Stimulated activated CD4-positive, alpha-beta T cell treated with anti-CD3 and anti-CD28 coated beads, TNF-alpha, amount 100 ng/mL, for 48 hours (primary cell): ENCODE data around the gene CYS1.
"Not testable (repeated sequence)": the region's sequence is repeated elsewhere in the genome, so short reads cannot be mapped to it uniquely, and the experiment has no call there.

Experiments
- DNase-seq, 3 donors: peaks; one replicate each; pipeline ENCODE4 v3.0.0-alpha.2; 2020; ENCODE audit warnings: low read depth in 3 of 3

Gene CYS1

DNA sequence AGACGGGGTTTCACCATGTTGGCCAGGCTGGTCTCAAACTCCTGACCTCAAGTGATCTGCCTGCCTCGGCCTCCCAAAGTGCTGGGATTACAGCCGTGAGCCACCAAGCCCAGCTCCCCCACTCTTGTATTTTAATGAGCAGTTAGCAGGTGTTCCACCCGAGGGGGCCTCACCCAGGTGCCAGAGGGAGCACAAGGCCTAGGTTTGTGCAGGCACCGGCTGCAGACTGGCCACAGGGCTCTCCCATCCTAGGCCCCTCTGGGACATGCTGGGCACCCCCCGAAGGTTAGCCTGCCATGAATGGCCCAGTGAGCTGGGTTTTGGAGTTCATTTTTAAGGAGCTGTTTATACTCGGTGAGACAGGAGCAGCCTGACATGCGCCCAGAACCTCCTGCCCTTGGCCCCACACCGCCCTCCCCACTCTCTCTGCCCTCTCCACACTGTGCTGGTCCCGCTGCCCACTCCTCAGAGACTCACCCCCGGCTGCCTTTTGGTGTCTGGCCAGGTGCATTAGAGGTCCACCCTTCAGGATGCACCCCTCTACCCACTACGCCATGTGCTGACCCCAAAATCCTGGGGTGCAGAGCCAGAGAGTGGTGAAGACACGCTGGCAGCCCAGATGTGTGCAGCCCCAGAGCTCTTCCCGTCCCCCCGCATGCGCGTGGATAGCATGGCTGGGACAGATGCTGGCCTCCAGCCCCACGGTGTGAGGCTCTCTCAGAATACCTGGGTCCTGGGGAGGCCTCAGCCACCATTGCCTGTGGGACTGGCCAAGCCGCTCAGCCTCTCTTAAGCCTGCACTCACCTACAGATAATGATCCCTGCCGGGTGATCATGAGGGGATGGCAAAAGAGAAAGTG lies 48.1 kb downstream of the CYS1 start:
- no peak for DNase-seq

DNA sequence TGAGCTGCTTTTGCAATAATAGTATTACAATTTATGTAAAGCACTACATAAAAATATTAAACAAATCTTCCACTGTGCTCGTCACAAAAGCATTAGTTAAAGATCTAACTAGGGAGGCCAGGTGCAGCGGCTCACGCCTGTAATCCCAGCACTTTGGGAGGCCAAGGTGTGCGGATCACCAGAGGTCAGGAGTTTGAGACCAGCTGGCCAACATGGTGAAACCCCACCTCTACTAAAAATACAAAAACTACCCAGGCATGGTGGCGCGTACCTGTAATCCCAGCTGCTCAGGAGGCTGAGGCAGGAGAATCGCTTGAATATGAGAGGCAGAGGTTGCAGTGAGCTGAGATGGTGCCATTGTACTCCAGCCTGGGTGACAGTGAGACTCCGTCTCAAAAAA lies 49.4 kb downstream of the CYS1 start:
- DNase-seq, result not testable (repeated sequence)

DNA sequence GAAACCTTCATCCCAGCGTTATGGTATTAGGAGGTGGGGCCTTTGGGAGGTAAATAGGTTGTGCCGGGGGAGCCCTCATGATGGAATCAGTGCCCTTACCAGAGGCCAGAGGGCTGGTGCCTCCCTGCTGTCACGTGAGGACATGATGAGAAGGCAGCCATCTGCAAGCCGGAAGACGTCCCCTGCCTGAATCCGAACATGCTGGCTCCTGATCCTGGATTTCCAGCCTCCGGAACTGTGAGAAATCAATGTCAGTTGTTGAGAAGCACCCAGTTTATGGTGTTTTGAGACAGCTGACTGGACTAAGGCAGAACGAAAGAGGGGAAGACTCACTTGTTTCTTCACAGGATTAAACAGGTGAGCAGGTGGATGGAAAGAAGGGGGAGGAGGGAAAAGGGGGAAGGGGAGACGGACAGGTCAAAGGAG lies 49.9 kb downstream of the CYS1 start:
- DNase-seq, result no peak

DNA sequence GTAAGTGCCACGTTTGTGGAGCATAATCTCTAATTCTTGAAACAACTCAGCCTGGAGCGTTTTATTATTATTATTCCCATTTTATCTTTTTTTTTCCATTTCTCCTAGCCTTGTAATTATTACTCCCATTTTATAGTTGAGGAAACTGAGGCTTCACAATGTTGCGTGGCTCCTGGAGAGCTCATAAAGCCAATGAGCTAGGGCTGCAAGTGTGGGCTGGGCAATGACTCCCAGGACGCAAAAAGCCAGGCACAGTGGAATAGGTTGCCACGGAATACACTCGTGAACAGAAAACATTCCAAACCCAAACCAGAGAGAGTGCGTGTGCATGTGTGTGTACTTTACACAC lies 50.4 kb downstream of the CYS1 start:
- no peak for DNase-seq

DNA sequence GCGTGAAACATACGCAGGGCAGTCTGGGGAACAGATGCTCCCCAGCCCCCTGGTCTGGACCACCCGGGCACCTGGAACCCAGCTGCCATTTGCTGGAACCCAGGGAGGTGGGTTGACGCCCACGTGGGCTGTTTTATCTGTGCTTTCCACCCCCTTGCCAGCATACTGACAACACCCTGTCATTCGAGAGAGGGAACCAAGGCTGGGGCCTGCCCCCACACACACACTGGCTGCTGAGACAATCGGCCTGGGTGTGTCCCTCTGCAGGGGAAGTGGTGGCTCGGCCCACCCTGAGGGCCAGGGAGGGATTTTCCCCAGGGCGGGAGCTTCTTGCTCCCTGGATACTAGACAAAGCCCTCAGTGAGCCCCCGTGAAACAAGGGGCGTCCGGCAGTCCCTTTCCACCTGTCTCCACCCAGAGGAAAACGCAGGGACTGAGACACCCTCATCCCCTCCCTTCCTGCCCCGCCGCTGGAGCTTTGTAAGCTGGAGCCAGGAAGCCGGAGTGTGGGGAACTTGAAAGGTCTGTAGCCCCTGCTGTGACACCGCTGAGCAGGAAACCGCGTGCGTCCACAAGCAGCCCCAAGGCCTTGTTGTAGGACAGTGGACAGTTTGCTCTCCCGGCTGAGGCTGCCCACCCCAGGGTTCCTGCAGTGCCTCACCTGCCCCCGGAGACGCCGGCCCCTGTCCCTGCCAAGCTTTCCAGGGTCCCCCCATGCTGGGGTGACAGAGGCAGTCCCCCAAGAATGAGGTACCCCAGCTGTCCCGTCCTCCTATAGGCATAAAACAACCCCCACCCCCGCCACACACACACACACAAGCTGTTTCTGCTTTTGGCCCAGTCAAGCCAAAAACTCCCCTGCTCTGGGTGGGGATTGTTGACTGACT lies 51.0 kb downstream of the CYS1 start:
- DNase-seq, result no peak

DNA sequence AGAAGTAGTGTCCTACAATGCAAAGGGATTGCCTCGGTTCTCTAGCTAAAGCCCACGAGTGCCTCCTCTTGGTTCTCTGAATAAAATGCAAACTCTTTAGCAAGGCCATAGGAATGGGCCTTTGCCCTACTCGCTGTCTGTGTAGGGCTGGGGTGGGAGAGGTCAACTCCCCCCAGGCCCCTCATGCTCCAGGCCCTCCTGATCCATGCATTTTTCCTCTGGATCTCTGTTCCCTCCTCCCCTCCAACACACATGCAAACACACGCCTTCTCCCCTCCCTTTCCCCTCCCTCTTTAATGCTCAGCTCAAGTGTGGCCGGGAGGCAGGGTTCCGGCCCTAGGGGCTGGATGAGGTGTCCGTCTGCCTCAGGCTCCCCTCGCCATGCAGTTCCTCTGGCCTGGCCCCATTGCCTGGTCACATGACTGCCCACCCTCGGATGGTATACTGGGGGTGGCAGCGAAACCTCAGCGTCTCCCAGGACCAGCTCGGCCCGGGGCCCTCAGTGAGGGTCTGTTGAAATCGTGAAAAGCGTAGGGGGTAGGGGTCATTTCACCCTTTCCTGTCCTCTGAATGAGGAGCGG lies 51.7 kb downstream of the CYS1 start:
- no peak for DNase-seq

DNA sequence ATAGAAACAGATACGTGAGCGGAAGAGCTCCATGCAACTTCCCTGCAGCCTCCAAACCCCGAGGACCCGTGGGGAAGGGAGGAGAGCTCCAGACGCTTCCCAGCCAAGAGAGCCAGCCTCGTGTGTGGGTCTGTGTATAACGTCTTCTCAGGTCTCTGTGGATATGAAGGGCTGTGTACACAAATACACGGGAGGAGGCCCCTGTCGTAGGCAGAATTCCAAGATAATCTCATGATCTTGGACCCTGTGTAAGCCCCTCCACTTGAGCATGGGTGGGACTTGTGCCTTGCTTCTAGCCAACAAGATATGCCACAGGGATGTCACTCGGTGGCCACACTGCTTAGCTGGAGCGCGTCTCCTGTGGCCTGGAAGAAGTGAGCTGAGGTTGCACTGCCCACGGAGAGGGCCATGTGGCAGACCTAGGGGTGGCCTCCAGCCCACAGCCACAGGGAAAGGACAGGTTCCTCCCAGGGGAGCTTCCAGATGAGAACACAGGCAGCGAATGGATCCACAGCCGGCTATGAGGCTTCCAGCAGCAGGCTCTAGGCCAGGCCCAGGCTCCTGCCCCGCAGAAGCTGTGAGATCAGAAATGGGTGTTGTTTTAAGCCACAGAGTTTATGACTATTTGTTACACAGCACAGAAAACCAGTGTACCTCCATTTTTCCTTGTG lies 52.4 kb downstream of the CYS1 start:
- DNase-seq, result no peak

DNA sequence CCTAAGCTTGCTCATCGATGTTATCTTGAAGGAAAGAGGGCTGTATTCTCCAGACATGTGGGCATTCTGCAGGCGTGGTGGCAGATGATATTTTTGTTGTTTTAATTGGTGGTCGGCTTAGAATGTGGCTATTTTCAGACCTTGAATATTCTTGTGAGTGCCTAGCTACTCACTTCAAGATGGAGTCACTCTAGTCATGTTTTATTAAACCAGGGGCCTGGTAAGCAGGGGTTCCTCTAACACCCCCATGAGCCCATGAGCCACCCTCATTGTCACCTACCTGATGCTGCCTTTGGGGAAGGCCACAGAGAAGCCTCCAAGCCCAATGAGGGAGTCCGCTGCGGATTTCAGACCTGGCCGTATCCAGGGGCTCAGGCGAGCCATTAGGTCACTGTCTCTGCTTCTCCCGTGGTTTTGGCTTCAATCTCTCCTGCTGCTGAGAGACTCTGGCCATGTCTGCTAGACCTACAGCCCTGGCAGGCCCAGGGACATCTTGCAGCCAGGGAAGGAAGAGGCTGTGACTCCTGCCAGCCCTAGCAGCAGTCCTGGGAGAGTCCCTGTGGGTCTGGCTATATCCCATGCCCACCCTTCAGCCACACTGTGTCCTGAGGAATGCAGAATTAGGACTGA lies 53.2 kb downstream of the CYS1 start:
- DNase-seq, result no peak

DNA sequence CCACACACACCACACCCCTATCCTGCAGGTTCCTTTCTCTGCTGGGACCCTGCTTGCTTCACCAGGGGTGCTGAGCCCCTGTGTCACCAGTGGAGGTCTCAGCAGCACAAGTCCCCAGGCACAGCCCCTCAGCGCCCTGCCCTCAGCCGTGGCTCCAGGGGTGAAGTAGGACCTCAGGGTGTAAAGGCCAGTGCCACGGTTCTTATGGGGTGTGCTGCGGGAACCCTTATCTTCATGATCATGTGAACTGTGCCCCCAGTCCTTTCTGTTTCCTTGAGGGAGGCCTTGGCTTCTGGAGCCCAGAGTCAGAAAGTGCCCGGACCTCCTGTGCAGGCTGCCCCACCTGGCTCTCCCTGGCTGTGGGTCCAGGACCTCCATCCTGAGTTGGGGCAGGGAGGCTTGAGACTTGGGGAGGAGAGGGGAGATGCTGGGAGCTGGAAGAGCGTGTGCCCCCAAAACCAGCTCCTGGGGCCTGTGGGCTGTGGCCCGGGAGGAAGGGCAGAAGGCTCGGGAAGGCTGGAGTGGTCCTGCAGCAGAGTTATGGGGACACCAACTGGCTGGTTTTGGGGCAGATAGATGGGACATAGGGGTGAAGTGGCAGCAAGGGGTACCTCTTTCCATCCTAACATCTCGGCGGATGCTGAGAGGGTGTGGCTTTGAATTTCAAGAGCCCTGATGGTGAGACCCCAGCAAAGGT lies 57.1 kb downstream of the CYS1 start:
- no peak for DNase-seq

DNA sequence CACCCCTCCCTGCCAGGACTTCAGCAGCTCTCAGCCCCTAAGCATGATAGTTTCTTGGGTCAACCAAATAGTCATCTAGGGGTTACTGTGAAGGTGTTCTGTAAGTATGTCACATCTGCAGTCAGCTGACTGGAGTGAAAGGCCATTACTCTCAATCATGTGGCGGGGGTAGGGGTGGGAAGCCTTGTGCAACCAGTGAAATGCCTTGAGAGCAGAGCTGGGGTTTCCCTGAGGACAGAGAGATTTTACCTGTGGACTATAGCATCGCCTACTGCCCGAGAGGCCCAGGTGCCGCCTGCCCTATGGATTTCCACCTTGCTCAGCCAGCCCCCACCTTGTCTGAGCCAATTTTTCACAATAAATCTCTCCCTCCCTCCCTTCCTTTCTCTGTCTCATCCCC lies 57.8 kb downstream of the CYS1 start:
- DNase-seq, result no peak

DNA sequence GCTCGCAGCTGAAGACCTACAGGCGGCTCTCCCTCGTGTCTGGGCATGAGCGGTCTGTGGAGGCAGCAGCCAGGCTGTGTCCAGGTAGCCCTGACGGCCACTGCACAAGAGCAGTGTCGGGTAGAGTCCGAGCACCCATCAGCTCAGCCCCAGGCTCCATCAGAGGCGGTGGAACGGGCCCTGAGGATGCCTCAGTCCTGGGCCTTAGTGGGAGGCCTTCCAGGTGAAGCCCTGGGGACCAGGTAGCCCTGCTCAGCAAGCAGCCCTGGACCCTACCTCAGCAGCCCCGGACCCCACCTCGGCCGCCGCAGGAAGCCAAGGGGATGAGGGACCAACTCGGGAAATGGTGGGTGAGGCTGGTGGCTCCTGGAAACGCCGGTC lies 58.2 kb downstream of the CYS1 start:
- no peak for DNase-seq

DNA sequence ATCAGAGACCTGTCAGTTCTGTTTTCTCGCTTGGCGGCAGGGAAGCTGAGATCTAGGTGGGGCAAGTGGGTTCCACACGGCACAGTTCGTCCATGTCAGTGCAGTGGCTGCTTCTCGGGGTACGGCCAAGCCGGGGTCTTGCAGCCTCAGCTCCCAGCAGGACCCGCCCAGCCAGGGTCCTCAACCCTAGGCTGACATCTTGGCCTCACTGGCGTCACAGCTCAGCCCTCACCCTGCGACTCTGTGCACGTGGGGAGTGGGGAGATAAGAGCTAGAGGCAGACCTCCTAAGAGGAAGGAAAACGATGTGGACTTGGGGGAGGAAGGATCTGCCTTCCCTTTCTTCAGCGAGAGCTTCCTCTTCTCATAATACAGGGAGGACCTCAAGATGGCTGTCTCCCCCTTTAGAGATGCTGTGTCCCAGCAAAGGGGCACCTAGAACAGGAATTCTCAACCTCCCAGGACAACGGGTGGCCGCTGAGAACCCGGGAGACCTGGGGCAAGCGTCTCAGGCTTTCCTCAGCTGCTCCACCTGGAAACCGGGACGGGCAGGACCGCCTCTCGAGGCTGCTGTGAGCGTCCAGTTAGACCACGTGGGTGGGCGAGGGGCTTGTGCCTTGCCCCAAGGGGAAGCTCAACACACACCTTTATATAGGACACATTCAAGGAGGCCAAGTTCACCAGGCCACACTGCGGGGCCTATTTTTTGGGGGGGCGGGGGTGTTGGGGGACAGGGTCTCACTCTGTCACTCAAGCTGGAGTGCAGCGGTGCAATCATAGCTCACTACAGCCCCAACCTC lies 60.4 kb downstream of the CYS1 start:
- no peak for DNase-seq

DNA sequence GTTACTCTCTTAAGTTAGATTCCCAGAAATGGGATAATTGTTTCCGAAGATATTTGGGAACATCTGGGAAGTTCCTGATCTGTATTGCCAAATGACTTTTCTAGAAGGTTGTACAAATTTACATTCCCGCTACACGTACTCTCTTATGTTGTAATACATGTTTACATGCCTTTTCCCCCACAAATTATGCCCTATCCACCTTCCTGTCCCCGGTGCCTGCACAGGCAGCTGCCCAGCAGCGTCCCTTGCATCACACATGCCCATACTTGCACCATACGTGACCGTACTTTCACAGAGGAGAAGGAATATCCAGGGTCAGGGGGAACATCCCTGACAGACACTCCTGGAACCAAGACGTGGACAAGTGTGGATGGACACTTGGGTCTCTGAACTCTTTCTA lies 61.0 kb downstream of the CYS1 start:
- no peak for DNase-seq

DNA sequence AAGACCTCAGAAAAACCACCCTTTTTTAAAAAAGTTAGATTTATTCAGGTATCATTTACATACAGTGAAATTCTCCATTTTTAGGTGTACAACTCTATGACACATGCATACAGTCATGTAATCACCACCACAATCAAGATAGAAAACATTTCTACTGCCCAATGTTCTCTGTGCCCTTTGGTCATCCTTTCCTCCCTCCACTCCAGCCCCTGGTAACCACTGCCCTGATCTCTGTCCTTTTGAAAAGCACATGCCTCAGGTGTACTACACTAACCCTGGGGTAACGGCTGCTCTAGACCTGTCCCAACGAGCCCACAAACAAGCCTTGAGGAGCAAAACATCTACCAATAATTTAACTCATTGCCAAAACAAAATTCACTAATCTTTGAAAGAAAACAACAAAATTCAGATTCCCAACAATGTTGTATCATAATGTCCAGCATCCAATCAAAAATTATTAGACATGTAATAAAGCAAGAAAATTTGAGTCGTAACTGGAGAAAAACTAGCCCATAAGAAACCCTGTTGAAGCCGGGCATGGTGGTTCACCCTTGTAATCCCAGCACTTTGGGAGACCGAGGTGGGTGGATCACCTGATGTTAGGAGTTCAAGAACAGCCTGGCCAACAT lies 62.8 kb downstream of the CYS1 start:
- DNase-seq, result no peak

DNA sequence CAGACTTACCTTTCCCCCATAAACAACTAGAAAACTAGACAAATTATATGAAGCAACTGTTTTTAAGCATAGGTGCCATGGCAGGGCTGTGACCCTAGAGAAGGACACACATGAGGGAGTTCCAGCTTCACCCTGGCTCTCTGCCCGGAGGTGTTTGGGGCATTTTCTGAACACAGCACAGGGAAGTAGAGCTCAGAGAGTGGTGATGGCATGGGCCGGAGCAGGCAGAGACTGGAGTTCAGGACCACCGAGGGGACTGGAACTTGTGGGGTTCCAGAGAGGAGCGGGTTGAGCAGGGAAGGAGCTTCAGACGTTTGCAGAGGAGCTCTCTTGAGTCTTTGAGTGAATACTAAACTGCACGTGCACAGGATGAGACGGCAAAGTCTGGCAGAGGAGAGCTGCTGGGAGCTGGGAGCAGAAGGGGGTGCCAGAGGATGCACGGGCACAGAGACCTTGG lies 63.4 kb downstream of the CYS1 start:
- DNase-seq, result no peak

DNA sequence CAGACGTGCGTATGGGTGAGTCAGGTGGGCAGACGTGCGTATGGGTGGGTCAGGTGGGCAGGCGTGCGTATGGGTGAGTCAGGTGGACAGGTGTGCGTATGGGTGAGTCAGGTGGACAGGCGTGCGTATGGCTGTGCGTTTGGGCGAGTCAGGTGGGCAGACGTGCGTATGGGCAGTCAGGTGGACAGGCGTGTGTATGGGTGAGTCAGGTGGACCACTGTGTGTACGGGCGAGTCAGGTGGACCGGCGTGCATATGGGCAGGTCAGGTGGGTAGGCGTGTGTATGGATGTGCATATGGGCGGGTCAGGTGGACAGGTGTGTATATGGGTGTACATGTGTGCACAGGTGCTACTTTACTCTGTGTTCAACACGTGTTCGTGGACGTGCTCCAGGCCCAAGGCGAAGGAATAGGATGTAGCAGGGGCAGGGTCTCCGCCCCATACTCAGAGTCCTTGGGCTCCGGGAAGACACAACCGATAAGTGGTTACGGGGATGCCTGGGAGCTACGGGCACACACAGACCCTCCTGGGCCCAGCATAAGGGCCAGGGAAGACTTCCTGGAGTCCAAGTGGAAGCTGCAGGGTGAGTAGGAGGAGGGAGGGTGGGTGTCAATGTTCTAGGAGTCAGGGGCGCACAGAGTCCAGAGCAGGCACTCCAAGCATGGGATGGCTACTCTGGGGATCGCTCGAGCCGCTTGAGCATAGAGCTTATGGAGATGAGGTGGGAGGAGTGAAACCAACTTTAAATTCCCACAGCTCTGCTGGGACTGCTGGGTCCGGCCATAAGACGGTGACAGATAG lies 64.0 kb downstream of the CYS1 start:
- no peak for DNase-seq

DNA sequence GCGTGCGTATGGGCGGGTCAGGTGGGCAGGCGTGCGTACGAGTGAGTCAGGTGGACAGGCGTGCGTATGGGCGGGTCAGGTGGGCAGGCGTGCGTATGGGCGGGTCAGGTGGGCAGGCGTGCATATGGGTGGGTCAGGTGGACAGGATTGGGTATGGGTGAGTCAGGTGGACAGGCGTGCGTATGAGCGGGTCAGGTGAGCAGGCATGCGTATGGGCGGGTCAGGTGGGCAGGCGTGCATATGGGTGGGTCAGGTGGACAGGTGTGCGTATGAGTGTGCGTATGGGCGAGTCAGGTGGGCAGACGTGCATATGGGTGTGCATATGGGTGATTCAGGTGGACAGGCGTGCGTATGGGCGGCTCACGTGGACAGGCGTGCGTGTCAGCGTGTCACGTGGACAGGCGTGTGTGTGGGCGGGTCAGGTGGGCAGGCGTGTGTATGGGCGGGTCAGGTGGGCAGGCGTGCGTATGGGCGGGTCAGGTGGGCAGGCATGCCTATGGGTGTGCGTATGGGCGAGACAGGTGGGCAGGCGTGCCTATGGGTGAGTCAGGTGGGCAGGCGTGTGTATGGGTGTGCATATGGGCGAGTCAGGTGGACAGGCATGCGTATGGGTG lies 64.7 kb downstream of the CYS1 start:
- DNase-seq, result not testable (repeated sequence)

DNA sequence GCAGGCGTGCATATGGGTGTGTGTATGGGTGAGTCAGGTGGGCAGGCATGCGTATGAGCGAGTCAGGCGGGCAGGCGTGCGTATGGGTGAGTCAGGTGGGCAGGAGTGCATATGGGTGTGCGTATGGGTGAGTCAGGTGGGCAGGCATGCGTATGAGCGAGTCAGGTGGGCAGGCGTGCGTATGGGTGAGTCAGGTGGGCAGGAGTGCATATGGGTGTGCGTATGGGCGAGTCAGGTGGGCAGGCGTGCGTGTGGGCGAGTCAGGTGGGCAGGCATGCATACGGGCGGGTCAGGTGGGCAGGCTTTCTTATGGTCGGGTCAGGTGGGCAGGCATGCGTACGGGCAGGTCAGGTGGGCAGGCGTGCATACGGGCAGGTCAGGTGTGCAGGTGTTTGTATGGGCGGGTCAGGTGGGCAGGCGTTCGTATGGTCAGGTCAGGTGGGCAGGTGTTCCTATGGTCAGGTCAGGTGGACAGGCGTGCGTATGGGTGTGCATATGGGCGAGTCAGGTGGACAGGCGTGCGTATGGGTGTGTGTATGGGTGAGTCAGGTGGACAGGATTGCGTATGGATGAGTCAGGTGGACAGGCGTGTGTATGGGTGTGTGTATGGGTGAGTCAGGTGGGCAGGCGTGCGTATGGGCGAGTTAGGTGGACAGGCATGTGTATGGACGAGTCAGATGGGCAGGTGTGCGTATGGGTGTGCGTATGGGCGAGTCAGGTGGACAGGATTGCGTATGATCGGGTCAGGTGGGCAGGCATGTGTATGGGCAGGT lies 65.6 kb downstream of the CYS1 start:
- no peak for DNase-seq
